HCT116 (cell line): ENCODE results near the gene CLN6. TPM values are rescaled to one million over a fixed set of nuclear protein-coding genes. Genes with fewer than 3 reads are reported as not detected.

Experiments used
- ATAC-seq: fragments of 200-7000 bp; cut with Tn5 transposase; 2 replicates; pipeline ENCODE4 v1.9.1; 2020; ENCODE audit warnings: mild to moderate bottlenecking, moderate library complexity
- BruUV-seq: library from RNA; stranded (reverse); fragments of 400-500 nt; replicated peaks from 2 replicates; lab custom pipeline; 2021; lab: Mats Ljungman, UMichigan
- CTCF ChIA-PET: fragments of 300-600 bp; sonication (Branson Sonifier 250); formaldehyde crosslinking; loops from one replicate; lab custom pipeline; 2021; ENCODE audit warnings: antibody characterized with exemption; lab: Charles Lee
- POLR2A ChIA-PET: fragments of 300-600, 350-600 bp; sonication (Branson Sonifier 250); formaldehyde crosslinking; loops from one replicate; lab custom pipeline; 2021; ENCODE audit warnings: antibody characterized with exemption; lab: Charles Lee
- RAD21 ChIA-PET, 2 experiments: fragments of 300-600 bp; sonication (Branson Sonifier 250); formaldehyde crosslinking; loops; one replicate each; lab custom pipeline; 2023; ENCODE audit warnings: low total read pairs in 2 of 2; ENCODE audit not compliant: uncharacterized antibody in 2 of 2, unreplicated experiment in 2 of 2, low non-redundant PET in 1 of 2; lab: Charles Lee
- DNase-seq: peaks from one replicate; pipeline ENCODE4 v3.0.0-alpha.2; 2010; ENCODE audit warnings: low read depth, low spot score
- H2AFZ ChIP-seq: fragments of 200-600 bp; shearing (Covaris generic), sonication (generic); 2 replicates; pipeline ENCODE4 v1.6.1; 2017; ENCODE audit warnings: low read depth, mixed run types, mixed read lengths, antibody characterized with exemption, low read length; ENCODE audit not compliant: poor library complexity, severe bottlenecking
- H3K27ac ChIP-seq: 2 replicates; pipeline ENCODE4 v1.5.1; 2012; ENCODE audit warnings: low read depth, low read length
- H3K27me3 ChIP-seq: fragments of 200-600 bp; sonication (generic); 2 replicates; pipeline ENCODE4 v1.6.1; 2016; ENCODE audit warnings: mixed run types, low read length, mixed read lengths; ENCODE audit not compliant: insufficient read depth
- H3K36me3 ChIP-seq, 2 experiments: fragments of 200-500 bp in 1 of 2; fragments of 200-600 bp in 1 of 2; sonication (Bioruptor generic) in 1 of 2; sonication (generic) in 1 of 2; 2 replicates each; pipeline versions ENCODE4 v1.5.1 to v1.6.1; 2014 to 2016; ENCODE audit warnings: low read length in 2 of 2, inconsistent platforms in 1 of 2, mixed read lengths in 1 of 2, mixed run types in 1 of 2; ENCODE audit not compliant: insufficient read depth in 2 of 2, control insufficient read depth in 1 of 2
- H3K4me1 ChIP-seq, 2 experiments: fragments of 200-600 bp in 1 of 2; sonication (generic) in 1 of 2; 2 replicates each; pipeline versions ENCODE4 v1.5.1 to v1.6.1; 2012 to 2017; ENCODE audit warnings: low read length in 2 of 2, inconsistent platforms in 1 of 2, mild to moderate bottlenecking in 1 of 2, mixed read lengths in 1 of 2, mixed run types in 1 of 2, moderate library complexity in 1 of 2; ENCODE audit not compliant: insufficient read depth in 2 of 2, control insufficient read depth in 1 of 2
- H3K4me2 ChIP-seq: fragments of 200-600 bp; sonication (generic); 2 replicates; pipeline ENCODE4 v1.6.1; 2017; ENCODE audit warnings: mixed run types, low read length, mixed read lengths
- H3K4me3 ChIP-seq, 2 experiments: fragments of 200-600 bp in 1 of 2; sonication (generic) in 1 of 2; replicated peaks in 1 of 2; 2 replicates each; pipeline ENCODE4 v1.5.1; 2011 to 2016; ENCODE audit warnings: low read length in 2 of 2, control low read depth in 1 of 2, low read depth in 1 of 2, mild to moderate bottlenecking in 1 of 2, mixed read lengths in 1 of 2, mixed run types in 1 of 2
- H3K79me2 ChIP-seq: fragments of 200-600 bp; sonication (generic); 2 replicates; pipeline ENCODE4 v1.6.1; 2017; ENCODE audit warnings: mild to moderate bottlenecking, mixed run types, low read length, moderate library complexity, mixed read lengths; ENCODE audit not compliant: insufficient read depth
- H3K9ac ChIP-seq: fragments of 200-600 bp; sonication (generic); 2 replicates; pipeline ENCODE4 v1.6.1; 2016; ENCODE audit warnings: low read length, mixed read lengths
- H3K9me2 ChIP-seq: fragments of 200-600 bp; sonication (generic), shearing (Covaris generic); 2 replicates; pipeline ENCODE4 v1.6.1; 2017; ENCODE audit warnings: mixed run types, mild to moderate bottlenecking, moderate library complexity; ENCODE audit not compliant: insufficient read depth
- H3K9me3 ChIP-seq, 2 experiments: fragments of 200-500 bp in 1 of 2; fragments of 200-600 bp in 1 of 2; sonication (Bioruptor generic) in 1 of 2; sonication (generic) in 1 of 2; 2 replicates each; pipeline ENCODE4 v1.6.1; 2014 to 2017; ENCODE audit warnings: low read length in 2 of 2, mixed read lengths in 2 of 2, inconsistent platforms in 1 of 2, low read depth in 1 of 2, mild to moderate bottlenecking in 1 of 2, mixed run types in 1 of 2, moderate library complexity in 1 of 2; ENCODE audit not compliant: control insufficient read depth in 1 of 2, insufficient read depth in 1 of 2
- H4K20me1 ChIP-seq: fragments of 200-600 bp; sonication (generic), shearing (Covaris generic); 2 replicates; pipeline ENCODE4 v1.6.1; 2017; ENCODE audit warnings: mixed run types, mild to moderate bottlenecking, moderate library complexity; ENCODE audit not compliant: insufficient read depth
- CEBPB ChIP-seq: IDR thresholded peaks from 2 replicates; pipeline ENCODE4 v1.6.1; 2012; ENCODE audit warnings: low read depth
- EGR1 ChIP-seq: IDR thresholded peaks from 2 replicates; pipeline ENCODE4 v1.6.1; 2012; ENCODE audit warnings: low read depth
- ELF1 ChIP-seq: IDR thresholded peaks from 2 replicates; pipeline ENCODE4 v1.6.1; 2012; ENCODE audit warnings: low read depth, borderline replicate concordance
- FOSL1 ChIP-seq: IDR thresholded peaks from 2 replicates; pipeline ENCODE4 v1.6.1; 2012; ENCODE audit warnings: low read depth
- JUND ChIP-seq: IDR thresholded peaks from 2 replicates; pipeline ENCODE4 v1.6.1; 2012
- POLR2A ChIP-seq: IDR thresholded peaks from 2 replicates; pipeline ENCODE4 v1.7.0; 2011; ENCODE audit warnings: borderline replicate concordance; ENCODE audit not compliant: insufficient read depth, insufficient read length; ENCODE audit errors: extremely low read depth
- POLR2AphosphoS5 ChIP-seq: IDR thresholded peaks from 2 replicates; pipeline ENCODE4 v1.6.1; 2011; ENCODE audit warnings: mild to moderate bottlenecking, low read depth, low read length, moderate library complexity
- RAD21 ChIP-seq: IDR thresholded peaks from 2 replicates; pipeline ENCODE4 v1.6.1; 2012; ENCODE audit warnings: low read depth, mild to moderate bottlenecking
- SIN3A ChIP-seq: IDR thresholded peaks from 2 replicates; pipeline ENCODE4 v1.6.1; 2012; ENCODE audit warnings: low read depth
- SRF ChIP-seq: IDR thresholded peaks from 2 replicates; pipeline ENCODE4 v1.6.1; 2012; ENCODE audit warnings: low read depth
- YY1 ChIP-seq: IDR thresholded peaks from 2 replicates; pipeline ENCODE4 v1.6.1; 2011; ENCODE audit warnings: low read length, low read depth, moderate library complexity, mild to moderate bottlenecking; ENCODE audit not compliant: insufficient replicate concordance; ENCODE audit errors: extremely low read depth
- ZNF274 ChIP-seq: fragments of 200-500 bp; sonication (Bioruptor generic); IDR thresholded peaks from 2 replicates; pipeline ENCODE4 v1.6.1; 2014; ENCODE audit warnings: mild to moderate bottlenecking, low read depth, low read length, inconsistent platforms
- intact Hi-C: fragments of 100-400 bp; cut with micrococcal nuclease; formaldehyde crosslinking; loops from 2 replicates; pipeline ENCODE4 v1.10.0; 2022
- total RNA-seq: library from RNA; stranded (reverse); gene quantifications from one replicate; pipeline ENCODE4 v1.2.1, GENCODE V29; 2021; ENCODE audit not compliant: unreplicated experiment
- TF ChIP-seq, protein P1 (sequence below): IDR thresholded peaks from 2 replicates; pipeline ENCODE4 v1.6.1; 2012
- TF ChIP-seq, protein P2 (sequence below), 3 experiments: fragments of 200-600 bp in 1 of 3; sonication (generic) in 1 of 3; IDR thresholded peaks in 2 of 3; conservative IDR thresholded peaks in 1 of 3; 2 replicates each; pipeline ENCODE4 v1.5.1; 2012 to 2017; ENCODE audit warnings: low read depth in 2 of 3, low read length in 2 of 3, antibody characterized with exemption in 1 of 3, borderline replicate concordance in 1 of 3, control low read depth in 1 of 3, mild to moderate bottlenecking in 1 of 3, mixed read lengths in 1 of 3, mixed run types in 1 of 3, moderate library complexity in 1 of 3; ENCODE audit not compliant: insufficient read depth in 1 of 3

CLN6 gene
- total RNA-seq, 1 experiment from 2014 or later: 44.1 TPM

- DNase-seq (no peak), ATAC-seq (no peak)
- Histone ChIP-seq H3K4me3 (no peak overlapping the region), H3K9ac (no peak overlapping the region), H3K36me3 (0 out of 4 replicates have a peak, but pooled peaks cover 0 to 3% of the 10 kb centered on the region in 2 experiments), H2AFZ (no peak overlapping the region), H3K79me2 (no peaks in the 10 kb centered on the region), H3K27ac (no peak overlapping the region), H4K20me1 (no peaks in the 10 kb centered on the region; the same call in 1 of the 2 replicates), H3K4me2 (no peak overlapping the region), H3K27me3 (no peaks in the 10 kb centered on the region), H3K4me1 (no peaks in the 10 kb centered on the region), H3K9me2 (no peaks in the 10 kb centered on the region)
- intact Hi-C loops: no loop called here
- RAD21 ChIA-PET: interaction anchor here in 1 of 2 experiments (0.6 kb wide), 1 partner anchor 16 kb away, joined by 3 read pairs; no protein-coding TSS in a partner anchor
- POLR2A ChIA-PET: no interaction called here
- TF ChIP-seq SIN3A (no peak), FOSL1 (no peak), ZNF274 (no peak), JUND (no peak), POLR2A (no peak), CEBPB (no peak), YY1 (no peak)
- TF ChIP-seq, all 23 proteins: peak for 0
- no TSS peak for BruUV-seq
- CTCF ChIA-PET: interaction anchor here (1.0 kb wide), 1 partner anchor 12 kb away, joined by 3 read pairs; no protein-coding TSS in a partner anchor
- no peaks in the 10 kb centered on the region for H3K9me3 ChIP-seq
Observed at GRCh38 chr15:68166847-68167246, 62.7 kb downstream of the CLN6 start.

GRCh38 chr15:68163191-68163590 is 66.3 kb downstream of the CLN6 start:
- H3K79me2 ChIP-seq: no peaks in the 10 kb centered on the region
- H3K4me3 ChIP-seq: no peak overlapping the region
- no TSS peak for BruUV-seq
- no peaks in the 10 kb centered on the region for H3K9me2 ChIP-seq
- H2AFZ ChIP-seq: no peak overlapping the region
- H3K9ac ChIP-seq: no peak overlapping the region
- DNase-seq (no peak), ATAC-seq (no peak)
- no peak overlapping the region for H3K4me2 ChIP-seq
- intact Hi-C loops: no loop called here
- POLR2A ChIA-PET: no interaction called here
- no peaks in the 10 kb centered on the region for H3K9me3 ChIP-seq
- no peak overlapping the region for H3K27ac ChIP-seq
- no peaks in the 10 kb centered on the region for H3K4me1 ChIP-seq
- no peak for TF ChIP-seq ELF1
- TF ChIP-seq RAD21: no peak
- no peak for TF ChIP-seq SRF
- no peak for TF ChIP-seq POLR2AphosphoS5
- TF ChIP-seq EGR1: no peak
- no peak for TF ChIP-seq ZNF274
- TF ChIP-seq POLR2A: no peak
- TF ChIP-seq, protein P1, sequence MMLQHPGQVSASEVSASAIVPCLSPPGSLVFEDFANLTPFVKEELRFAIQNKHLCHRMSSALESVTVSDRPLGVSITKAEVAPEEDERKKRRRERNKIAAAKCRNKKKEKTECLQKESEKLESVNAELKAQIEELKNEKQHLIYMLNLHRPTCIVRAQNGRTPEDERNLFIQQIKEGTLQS: no peak
- TF ChIP-seq FOSL1: no peak
- no peak for TF ChIP-seq SIN3A
- TF ChIP-seq, protein P2, sequence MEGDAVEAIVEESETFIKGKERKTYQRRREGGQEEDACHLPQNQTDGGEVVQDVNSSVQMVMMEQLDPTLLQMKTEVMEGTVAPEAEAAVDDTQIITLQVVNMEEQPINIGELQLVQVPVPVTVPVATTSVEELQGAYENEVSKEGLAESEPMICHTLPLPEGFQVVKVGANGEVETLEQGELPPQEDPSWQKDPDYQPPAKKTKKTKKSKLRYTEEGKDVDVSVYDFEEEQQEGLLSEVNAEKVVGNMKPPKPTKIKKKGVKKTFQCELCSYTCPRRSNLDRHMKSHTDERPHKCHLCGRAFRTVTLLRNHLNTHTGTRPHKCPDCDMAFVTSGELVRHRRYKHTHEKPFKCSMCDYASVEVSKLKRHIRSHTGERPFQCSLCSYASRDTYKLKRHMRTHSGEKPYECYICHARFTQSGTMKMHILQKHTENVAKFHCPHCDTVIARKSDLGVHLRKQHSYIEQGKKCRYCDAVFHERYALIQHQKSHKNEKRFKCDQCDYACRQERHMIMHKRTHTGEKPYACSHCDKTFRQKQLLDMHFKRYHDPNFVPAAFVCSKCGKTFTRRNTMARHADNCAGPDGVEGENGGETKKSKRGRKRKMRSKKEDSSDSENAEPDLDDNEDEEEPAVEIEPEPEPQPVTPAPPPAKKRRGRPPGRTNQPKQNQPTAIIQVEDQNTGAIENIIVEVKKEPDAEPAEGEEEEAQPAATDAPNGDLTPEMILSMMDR (IDR thresholded peaks at IDR 0.05 in 2 of 3, conservative IDR thresholded peaks at IDR 0.05 in 1 of 3; ENCODE audit: borderline replicate concordance in 1 of 3, insufficient read depth in 1 of 3, low read depth in 2 of 3, low read length in 2 of 3): no peak
- no peak for TF ChIP-seq YY1
- 0 out of 4 replicates have a peak, but pooled peaks cover 0 to 3% of the 10 kb centered on the region in 2 experiments for H3K36me3 ChIP-seq
- no peaks in the 10 kb centered on the region; the same call in 1 of the 2 replicates for H4K20me1 ChIP-seq
- RAD21 ChIA-PET: no interaction called here
- H3K27me3 ChIP-seq: no peaks in the 10 kb centered on the region
- CTCF ChIA-PET: interaction anchor here (1.7 to 2.1 kb wide), 2 partner anchors 8 to 10 kb away, joined by 4 to 15 read pairs; no protein-coding TSS in a partner anchor
